GM12801 (cell line): ENCODE results near the gene FXYD4.

ENCODE experiments used
- CTCF ChIP-seq: IDR thresholded peaks from one replicate; pipeline ENCODE4 v1.5.1; 2011; ENCODE audit warnings: control low read depth; ENCODE audit not compliant: insufficient read length; ENCODE audit errors: extremely low read depth

FXYD4 gene

GRCh38 chr10:43411536-43411935 is 40.1 kb downstream of the FXYD4 start:
- TF ChIP-seq CTCF = no peak

- TF ChIP-seq CTCF = no peak
Observed at GRCh38 chr10:43415544-43415943, 44.1 kb downstream of the FXYD4 start.

- no peak for TF ChIP-seq CTCF
Observed at GRCh38 chr10:43417950-43418768, 46.7 kb downstream of the FXYD4 start.

- no peak for TF ChIP-seq CTCF
Observed at GRCh38 chr10:43419997-43420368, 48.5 kb downstream of the FXYD4 start.

GRCh38 chr10:43420369-43421200 is 49.1 kb downstream of the FXYD4 start:
- no peak for TF ChIP-seq CTCF

GRCh38 chr10:43421201-43421507 is 49.7 kb downstream of the FXYD4 start:
- TF ChIP-seq CTCF = no peak

GRCh38 chr10:43421519-43421918 is 50.1 kb downstream of the FXYD4 start:
- no peak for TF ChIP-seq CTCF
